Keratinocyte (primary cell): ENCODE measurements around the gene RPTN. TPM values are rescaled to one million over a fixed set of nuclear protein-coding genes. Genes with fewer than 3 reads are reported as not detected.

Experiments
- DNase-seq: peaks from one replicate; pipeline ENCODE4 v3.0.0-alpha.2; 2011; ENCODE audit warnings: low read depth, missing footprints, low spot score
- FAIRE-seq: peaks from 2 replicates; lab custom pipeline; 2011; peaks lifted over from hg19 to GRCh38; lab: Jason Lieb, UNC
- H2AFZ ChIP-seq: 2 replicates; pipeline ENCODE4 v1.6.0; 2012; ENCODE audit warnings: low read length, control low read depth, inconsistent platforms; ENCODE audit not compliant: control insufficient read depth
- H3K27ac ChIP-seq: 2 replicates; pipeline ENCODE4 v1.5.1; 2011; ENCODE audit warnings: low read length; ENCODE audit not compliant: control insufficient read depth, insufficient read depth
- H3K27me3 ChIP-seq: 3 replicates; pipeline ENCODE4 v1.6.0; 2011; ENCODE audit warnings: low read length; ENCODE audit not compliant: control insufficient read depth, insufficient read depth; ENCODE audit errors: extremely low read depth
- H3K36me3 ChIP-seq, 2 experiments: 2 replicates in 1 of 2; 3 replicates in 1 of 2; pipeline ENCODE4 v1.5.1; 2011; ENCODE audit warnings: low read length in 2 of 2, mild to moderate bottlenecking in 1 of 2; ENCODE audit not compliant: control insufficient read depth in 2 of 2, insufficient read depth in 2 of 2; ENCODE audit errors: extremely low read depth in 1 of 2
- H3K4me1 ChIP-seq: 3 replicates; pipeline ENCODE4 v1.5.1; 2011; ENCODE audit warnings: low read length; ENCODE audit not compliant: control insufficient read depth, insufficient read depth; ENCODE audit errors: extremely low read depth
- H3K4me2 ChIP-seq: 3 replicates; pipeline ENCODE4 v1.6.0; 2011; ENCODE audit warnings: low read depth, low read length; ENCODE audit not compliant: control insufficient read depth, insufficient read depth; ENCODE audit errors: extremely low read depth
- H3K4me3 ChIP-seq, 3 experiments: fragments of 200-600 bp in 1 of 3; sonication (generic) in 1 of 3; 2 replicates in 2 of 3; 3 replicates in 1 of 3; pipeline ENCODE4 v1.5.1; 2011 to 2016; ENCODE audit warnings: low read length in 3 of 3, mild to moderate bottlenecking in 3 of 3, control low read depth in 2 of 3, inconsistent platforms in 1 of 3, low read depth in 1 of 3, mixed read lengths in 1 of 3, mixed run types in 1 of 3, moderate library complexity in 1 of 3; ENCODE audit not compliant: control insufficient read depth in 2 of 3, insufficient read depth in 2 of 3; ENCODE audit errors: extremely low read depth in 1 of 3
- H3K79me2 ChIP-seq: 2 replicates; pipeline ENCODE4 v1.6.0; 2012; ENCODE audit warnings: low read length; ENCODE audit not compliant: control insufficient read depth, insufficient read depth
- H3K9ac ChIP-seq: 3 replicates; pipeline ENCODE4 v1.6.0; 2011; ENCODE audit warnings: low read length; ENCODE audit not compliant: control insufficient read depth, insufficient read depth; ENCODE audit errors: extremely low read depth
- H3K9me1 ChIP-seq: 3 replicates; pipeline ENCODE4 v1.6.0; 2011; ENCODE audit warnings: low read length; ENCODE audit not compliant: control insufficient read depth, insufficient read depth; ENCODE audit errors: extremely low read depth
- H3K9me3 ChIP-seq: 2 replicates; pipeline ENCODE4 v1.5.1; 2012; ENCODE audit warnings: low read depth, low read length; ENCODE audit not compliant: control insufficient read depth
- H4K20me1 ChIP-seq: 3 replicates; pipeline ENCODE4 v1.6.0; 2011; ENCODE audit warnings: low read length; ENCODE audit not compliant: control insufficient read depth, insufficient read depth; ENCODE audit errors: extremely low read depth
- CTCF ChIP-seq, 3 experiments: IDR thresholded peaks in 1 of 3; conservative IDR thresholded peaks in 1 of 3; optimal IDR thresholded peaks in 1 of 3; 2 replicates in 2 of 3; 3 replicates in 1 of 3; pipeline versions ENCODE3 to v1.5.1; 2011; ENCODE audit warnings: low read length in 3 of 3, mild to moderate bottlenecking in 3 of 3, moderate library complexity in 2 of 3, control low read depth in 1 of 3, inconsistent platforms in 1 of 3; ENCODE audit not compliant: insufficient read depth in 2 of 3; ENCODE audit errors: extremely low read depth in 1 of 3
- EZH2 ChIP-seq: IDR thresholded peaks from one replicate; pipeline ENCODE4 v1.6.1; 2012; ENCODE audit warnings: inconsistent platforms, mild to moderate bottlenecking, low read length, moderate library complexity
- dilution Hi-C: fragments of 300-500 bp; cut with MboI; formaldehyde crosslinking; loops from one replicate; pipeline ENCODE4 v1.7.0; 2020; ENCODE audit warnings: low sequenced_read_pairs; ENCODE audit not compliant: extremely low pct_ligation_motif_present
- polyA plus RNA-seq, 5 experiments: library from polyadenylated mRNA; depleted of rRNA in 3 of 5; stranded (reverse) in 3 of 5; stranded (forward) in 1 of 5; unstranded in 1 of 5; fragments of >200 nt; gene quantifications; 1 replicate in 1 of 5; 2 replicates in 3 of 5; 3 replicates in 1 of 5; pipeline versions ENCODE4 v1.2.1 to v1.2.3, GENCODE V29; 2011 to 2012; ENCODE audit warnings: missing spikeins in 2 of 5, low read depth in 1 of 5, low replicate concordance in 1 of 5

Gene RPTN
- polyA plus RNA-seq, 1 donor (not counting 4 experiments of a cell fraction or from before 2014, with no cell fraction given) = 0.64 TPM

DNA sequence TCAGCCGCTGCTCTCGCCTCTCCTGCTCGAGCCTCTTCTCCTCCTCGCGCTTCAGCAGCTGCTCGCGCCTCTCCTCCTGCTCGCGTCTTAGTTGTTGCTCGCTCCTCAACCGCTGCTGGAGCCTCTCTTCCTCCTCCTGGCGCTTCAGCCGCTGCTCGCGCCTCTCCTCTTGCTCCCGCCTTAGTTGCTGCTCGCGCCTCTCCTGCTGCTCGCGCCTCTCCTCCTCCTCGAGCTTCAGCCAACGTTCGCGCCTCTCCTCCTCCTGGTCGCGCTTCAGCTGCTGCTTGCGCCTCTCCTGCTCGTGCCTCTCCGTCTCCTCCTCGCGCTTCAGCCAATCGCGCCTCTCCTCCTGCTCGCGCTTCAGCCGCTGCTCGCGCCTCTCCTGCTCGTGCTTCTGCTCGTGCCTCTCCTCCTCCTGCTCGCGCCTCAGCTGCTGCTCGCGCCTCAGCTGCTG, 47.5 kb downstream of the RPTN start:
- Histone ChIP-seq H2AFZ (peak overlapping the region; percentile 78), H3K9ac (no peak overlapping the region), H3K27me3 (peaks cover 39% of the 10 kb centered on the region), H3K4me3 (peak overlapping the region; percentile 40 to 61 (median 56)), H3K9me3 (no peaks in the 10 kb centered on the region), H3K9me1 (no peaks in the 10 kb centered on the region), H3K36me3 (no peaks in the 10 kb centered on the region), H3K4me2 (peak overlapping the region; percentile 96), H3K27ac (no peak overlapping the region), H3K79me2 (no peaks in the 10 kb centered on the region), H3K4me1 (peaks cover 13% of the 10 kb centered on the region), H4K20me1 (no peaks in the 10 kb centered on the region)
- DNase-seq (no peak), FAIRE-seq (no peak)
- TF ChIP-seq EZH2 (no peak), CTCF (optimal IDR thresholded peaks at IDR 0.05 in 1 of 3, IDR thresholded peaks at IDR 0.05 in 1 of 3, conservative IDR thresholded peaks at IDR 0.05 in 1 of 3; ENCODE audit: extremely low read depth in 1 of 3, insufficient read depth in 2 of 3, low read length in 3 of 3) (no peak)
- dilution Hi-C loops = no loop called here

GRCh38 chr1:152110860-152111514, 48.0 kb downstream of the RPTN start:
- H4K20me1 ChIP-seq = no peaks in the 10 kb centered on the region
- dilution Hi-C loops = no loop called here
- no peak overlapping the region for H3K9ac ChIP-seq
- no peak for DNase-seq
- peak overlapping the region; percentile 40 to 61 (median 56) for H3K4me3 ChIP-seq
- no peaks in the 10 kb centered on the region for H3K9me3 ChIP-seq
- peaks cover 13% of the 10 kb centered on the region for H3K4me1 ChIP-seq
- FAIRE-seq = no peak
- no peaks in the 10 kb centered on the region for H3K36me3 ChIP-seq
- peak overlapping the region; percentile 78 for H2AFZ ChIP-seq
- peak; percentile 45 for TF ChIP-seq EZH2
- TF ChIP-seq CTCF (optimal IDR thresholded peaks at IDR 0.05 in 1 of 3, IDR thresholded peaks at IDR 0.05 in 1 of 3, conservative IDR thresholded peaks at IDR 0.05 in 1 of 3; ENCODE audit: extremely low read depth in 1 of 3, insufficient read depth in 2 of 3, low read length in 3 of 3) = no peak
- H3K27ac ChIP-seq = no peak overlapping the region
- H3K4me2 ChIP-seq = peak overlapping the region; percentile 96
- peaks cover 39% of the 10 kb centered on the region for H3K27me3 ChIP-seq
- H3K79me2 ChIP-seq = no peaks in the 10 kb centered on the region
- no peaks in the 10 kb centered on the region for H3K9me1 ChIP-seq
